ENCODE measurements around the gene QSOX1.

The QSOX1 gene

GRCh38 chr1:180156201-180156600, 1.5 kb downstream of the QSOX1 start:
- TF ChIP-seq, protein P1, sequence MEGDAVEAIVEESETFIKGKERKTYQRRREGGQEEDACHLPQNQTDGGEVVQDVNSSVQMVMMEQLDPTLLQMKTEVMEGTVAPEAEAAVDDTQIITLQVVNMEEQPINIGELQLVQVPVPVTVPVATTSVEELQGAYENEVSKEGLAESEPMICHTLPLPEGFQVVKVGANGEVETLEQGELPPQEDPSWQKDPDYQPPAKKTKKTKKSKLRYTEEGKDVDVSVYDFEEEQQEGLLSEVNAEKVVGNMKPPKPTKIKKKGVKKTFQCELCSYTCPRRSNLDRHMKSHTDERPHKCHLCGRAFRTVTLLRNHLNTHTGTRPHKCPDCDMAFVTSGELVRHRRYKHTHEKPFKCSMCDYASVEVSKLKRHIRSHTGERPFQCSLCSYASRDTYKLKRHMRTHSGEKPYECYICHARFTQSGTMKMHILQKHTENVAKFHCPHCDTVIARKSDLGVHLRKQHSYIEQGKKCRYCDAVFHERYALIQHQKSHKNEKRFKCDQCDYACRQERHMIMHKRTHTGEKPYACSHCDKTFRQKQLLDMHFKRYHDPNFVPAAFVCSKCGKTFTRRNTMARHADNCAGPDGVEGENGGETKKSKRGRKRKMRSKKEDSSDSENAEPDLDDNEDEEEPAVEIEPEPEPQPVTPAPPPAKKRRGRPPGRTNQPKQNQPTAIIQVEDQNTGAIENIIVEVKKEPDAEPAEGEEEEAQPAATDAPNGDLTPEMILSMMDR (IDR thresholded peaks at IDR 0.05; ENCODE audit: control insufficient read depth, insufficient read depth, low read depth, low read length, missing control alignments): no peak
- peak overlapping the region; percentile 92 for H3K4me3 ChIP-seq (ENCODE audit: control insufficient read depth, low read depth, low read length)
- no peak for DNase-seq (ENCODE audit: low read depth)

DNA sequence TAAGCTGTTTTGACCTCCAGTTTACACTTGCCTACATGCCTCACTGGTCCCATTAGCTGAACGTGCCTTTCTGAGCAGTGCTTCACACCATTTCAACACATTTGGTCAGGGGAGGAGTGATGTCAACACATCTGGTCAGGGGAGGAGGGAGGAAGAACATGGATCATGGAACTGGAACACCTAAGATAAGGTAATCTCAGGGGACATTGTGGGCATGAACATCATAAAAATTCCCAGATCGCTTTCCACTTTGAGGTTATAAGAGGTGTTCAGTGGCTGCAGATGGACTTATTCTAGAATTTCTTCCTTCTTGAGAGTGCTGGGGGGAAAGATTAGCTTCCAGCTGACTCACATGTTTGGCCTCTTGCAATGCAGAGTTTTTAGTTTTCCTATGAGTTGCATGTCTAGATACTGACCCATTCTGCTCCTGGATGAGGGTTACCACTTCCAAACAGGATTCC, 2.0 kb downstream of the QSOX1 start:
- DNase-seq (ENCODE audit: low read depth): peak; percentile 41
- peak overlapping the region; percentile 7 for H3K4me3 ChIP-seq (ENCODE audit: control insufficient read depth, low read depth, low read length)
- TF ChIP-seq, protein P1 (IDR thresholded peaks at IDR 0.05; ENCODE audit: control insufficient read depth, insufficient read depth, low read depth, low read length, missing control alignments): no peak

GRCh38 chr1:180157108-180157507, 2.4 kb downstream of the QSOX1 start:
- DNase-seq (ENCODE audit: low read depth): no peak
- peak overlapping the region; percentile 2; the same call in 1 of the 2 replicates for H3K4me3 ChIP-seq (ENCODE audit: control insufficient read depth, low read depth, low read length)
- TF ChIP-seq, protein P1 (IDR thresholded peaks at IDR 0.05; ENCODE audit: control insufficient read depth, insufficient read depth, low read depth, low read length, missing control alignments): no peak

GRCh38 chr1:180157576-180158057, 2.9 kb downstream of the QSOX1 start:
- TF ChIP-seq, protein P1 (IDR thresholded peaks at IDR 0.05; ENCODE audit: control insufficient read depth, insufficient read depth, low read depth, low read length, missing control alignments): no peak
- no peak for DNase-seq (ENCODE audit: low read depth)
- no peak overlapping the region; the same call in 1 of the 2 replicates for H3K4me3 ChIP-seq (ENCODE audit: control insufficient read depth, low read depth, low read length)

DNA sequence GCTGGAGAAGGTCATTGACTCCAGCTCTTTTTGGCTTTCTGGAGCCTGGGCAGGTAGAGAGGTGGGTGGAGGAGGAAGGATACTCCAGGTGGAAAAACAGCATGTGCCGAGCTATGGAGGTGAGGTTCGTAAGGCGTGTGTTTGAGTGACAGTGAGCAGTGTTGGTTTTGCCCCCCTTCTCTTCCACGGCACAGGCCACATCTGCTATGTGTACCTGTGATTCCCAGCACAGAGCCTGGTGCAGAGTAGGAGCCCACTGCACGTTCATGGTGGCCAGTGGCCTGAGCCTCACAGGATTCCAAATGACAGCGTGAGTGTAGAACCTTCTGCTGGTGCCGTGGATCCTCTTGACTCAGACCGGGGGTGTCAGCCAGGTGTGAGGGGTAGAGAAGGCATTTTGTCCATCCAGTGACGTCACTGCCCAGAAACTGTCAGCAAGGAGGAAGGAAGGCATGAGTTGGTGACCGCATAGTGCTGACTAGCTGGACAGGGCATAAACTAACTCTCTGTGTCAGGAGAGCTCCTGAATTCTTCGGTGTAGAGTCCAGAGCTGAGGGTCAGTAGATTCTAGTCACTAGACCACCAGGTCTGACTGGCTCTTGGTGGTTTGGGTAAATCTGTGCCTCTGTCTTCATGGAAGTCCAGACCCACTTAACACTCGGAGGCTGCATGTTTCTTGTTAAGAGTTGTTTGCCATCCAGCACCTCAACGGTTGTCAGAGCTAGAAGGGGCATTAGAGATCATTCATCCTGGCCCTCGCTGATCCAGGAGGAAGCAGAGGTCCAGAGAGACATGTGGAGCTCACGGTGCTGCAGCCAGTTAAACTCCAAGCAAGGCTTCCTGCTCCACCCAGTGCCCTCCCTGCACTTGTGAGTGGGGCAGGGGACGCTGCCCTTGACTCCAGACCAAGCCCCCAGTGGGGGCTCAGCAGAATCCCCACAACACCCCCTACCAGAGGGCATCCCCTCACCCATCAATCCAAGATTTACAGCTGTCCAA, 3.8 kb downstream of the QSOX1 start:
- H3K4me3 ChIP-seq (ENCODE audit: control insufficient read depth, low read depth, low read length): no peak overlapping the region
- no peak for DNase-seq (ENCODE audit: low read depth)
- TF ChIP-seq, protein P1 (IDR thresholded peaks at IDR 0.05; ENCODE audit: control insufficient read depth, insufficient read depth, low read depth, low read length, missing control alignments): no peak

GRCh38 chr1:180160357-180160756, 5.7 kb downstream of the QSOX1 start:
- TF ChIP-seq, protein P1 (IDR thresholded peaks at IDR 0.05; ENCODE audit: control insufficient read depth, insufficient read depth, low read depth, low read length, missing control alignments): no peak
- H3K4me3 ChIP-seq (ENCODE audit: control insufficient read depth, low read depth, low read length): no peak overlapping the region
- DNase-seq (ENCODE audit: low read depth): no peak

Data from AG09309 (cell line).